Loucy (cell line): ENCODE results near the gene CPA2.
"Not testable (repeated sequence)": the region's sequence is repeated elsewhere in the genome, so short reads cannot be mapped to it uniquely, and the experiment has no call there.

ENCODE experiments used
- H2AFZ ChIP-seq: fragments of 200-600 bp; sonication (generic); 2 replicates; pipeline ENCODE4 v1.6.0; 2016; ENCODE audit warnings: antibody characterized with exemption, mild to moderate bottlenecking, low read length, moderate library complexity
- H3F3A ChIP-seq: fragments of 200-600 bp; 2 replicates; pipeline ENCODE4 v1.6.0; 2016; ENCODE audit warnings: antibody characterized with exemption, low read depth, mild to moderate bottlenecking
- H3K27me3 ChIP-seq: fragments of 200-600 bp; sonication (generic); 2 replicates; pipeline ENCODE4 v1.6.1; 2014; ENCODE audit warnings: low read length, mild to moderate bottlenecking; ENCODE audit not compliant: insufficient read depth, poor library complexity, severe bottlenecking
- H3K36me3 ChIP-seq: fragments of 200-600 bp; sonication (generic); 2 replicates; pipeline ENCODE4 v1.6.1; 2016; ENCODE audit warnings: low read length; ENCODE audit not compliant: insufficient read depth
- H3K4me1 ChIP-seq: fragments of 200-600 bp; sonication (generic); 2 replicates; pipeline ENCODE4 v1.5.1; 2014; ENCODE audit warnings: low read length, mild to moderate bottlenecking; ENCODE audit not compliant: insufficient read depth, poor library complexity, severe bottlenecking
- H3K4me2 ChIP-seq: fragments of 200-600 bp; sonication (generic); 2 replicates; pipeline ENCODE4 v1.6.0; 2014; ENCODE audit warnings: antibody characterized with exemption, low read length, low read depth, mild to moderate bottlenecking; ENCODE audit not compliant: poor library complexity, severe bottlenecking
- H3K4me3 ChIP-seq: fragments of 200-600 bp; sonication (generic); 2 replicates; pipeline ENCODE4 v1.5.1; 2014; ENCODE audit warnings: low read length, mild to moderate bottlenecking, mixed read lengths; ENCODE audit not compliant: poor library complexity, severe bottlenecking
- H3K79me2 ChIP-seq: fragments of 200-600 bp; sonication (generic); 2 replicates; pipeline ENCODE4 v1.6.1; 2014; ENCODE audit warnings: low read length; ENCODE audit not compliant: insufficient read depth
- H3K9ac ChIP-seq: fragments of 200-600 bp; sonication (generic); 2 replicates; pipeline ENCODE4 v1.6.0; 2014; ENCODE audit warnings: mild to moderate bottlenecking, low read depth, low read length, moderate library complexity; ENCODE audit not compliant: poor library complexity, severe bottlenecking
- H3K9me2 ChIP-seq: fragments of 200-600 bp; sonication (generic); replicated peaks from 2 replicates; pipeline ENCODE4 v1.6.1; 2016; ENCODE audit warnings: low read depth, low read length, mixed read lengths
- H3K9me3 ChIP-seq: fragments of 200-600 bp; sonication (generic); 2 replicates; pipeline ENCODE4 v1.6.1; 2014; ENCODE audit warnings: mild to moderate bottlenecking, antibody characterized with exemption, low read length, low read depth; ENCODE audit not compliant: insufficient read depth
- H4K20me1 ChIP-seq: fragments of 200-600 bp; sonication (generic); 2 replicates; pipeline ENCODE4 v1.6.0; 2014; ENCODE audit warnings: antibody characterized with exemption, low read length, mild to moderate bottlenecking; ENCODE audit not compliant: insufficient read depth, poor library complexity, severe bottlenecking
- EZH2phosphoT487 ChIP-seq: fragments of 200-600 bp; IDR thresholded peaks from 2 replicates; pipeline ENCODE4 v1.6.1; 2018; ENCODE audit warnings: antibody characterized with exemption, mild to moderate bottlenecking, moderate library complexity, borderline replicate concordance
- TF ChIP-seq, protein P1 (sequence below): fragments of 200-600 bp; sonication (generic); conservative IDR thresholded peaks from 2 replicates; pipeline ENCODE4 v1.5.1; 2014; ENCODE audit warnings: mild to moderate bottlenecking, antibody characterized with exemption, low read length

CPA2 gene

DNA sequence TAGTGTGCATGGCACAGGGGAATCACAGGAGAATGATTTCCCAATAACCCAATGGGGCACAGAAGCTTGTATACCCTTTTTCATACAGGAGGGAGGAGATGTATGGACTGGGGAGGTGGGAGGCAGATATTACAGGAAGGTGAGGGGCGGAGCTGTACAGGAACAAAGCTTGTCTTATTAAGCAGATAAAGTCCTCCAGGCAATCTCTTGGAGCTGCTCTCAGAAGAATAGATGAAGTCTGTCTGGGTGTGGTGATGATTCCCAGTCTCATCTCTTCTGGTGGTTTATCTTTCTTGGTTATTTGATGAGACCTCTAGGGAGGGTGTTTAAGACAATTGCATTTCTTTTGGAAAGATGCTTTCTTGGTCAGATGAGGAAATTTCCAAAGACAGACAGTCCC lies 52.9 kb downstream of the CPA2 start:
- Histone ChIP-seq H3K4me1 (no peaks in the 10 kb centered on the region), H3K27me3 (no peaks in the 10 kb centered on the region), H3K36me3 (no peaks in the 10 kb centered on the region), H3K4me3 (no peak overlapping the region), H3F3A (no peaks in the 10 kb centered on the region), H3K9ac (no peak overlapping the region), H3K4me2 (no peak overlapping the region), H3K9me3 (no peaks in the 10 kb centered on the region), H3K79me2 (no peaks in the 10 kb centered on the region), H4K20me1 (no peaks in the 10 kb centered on the region), H3K9me2 (no peaks in the 10 kb centered on the region), H2AFZ (no peak overlapping the region)
- TF ChIP-seq, protein P1, sequence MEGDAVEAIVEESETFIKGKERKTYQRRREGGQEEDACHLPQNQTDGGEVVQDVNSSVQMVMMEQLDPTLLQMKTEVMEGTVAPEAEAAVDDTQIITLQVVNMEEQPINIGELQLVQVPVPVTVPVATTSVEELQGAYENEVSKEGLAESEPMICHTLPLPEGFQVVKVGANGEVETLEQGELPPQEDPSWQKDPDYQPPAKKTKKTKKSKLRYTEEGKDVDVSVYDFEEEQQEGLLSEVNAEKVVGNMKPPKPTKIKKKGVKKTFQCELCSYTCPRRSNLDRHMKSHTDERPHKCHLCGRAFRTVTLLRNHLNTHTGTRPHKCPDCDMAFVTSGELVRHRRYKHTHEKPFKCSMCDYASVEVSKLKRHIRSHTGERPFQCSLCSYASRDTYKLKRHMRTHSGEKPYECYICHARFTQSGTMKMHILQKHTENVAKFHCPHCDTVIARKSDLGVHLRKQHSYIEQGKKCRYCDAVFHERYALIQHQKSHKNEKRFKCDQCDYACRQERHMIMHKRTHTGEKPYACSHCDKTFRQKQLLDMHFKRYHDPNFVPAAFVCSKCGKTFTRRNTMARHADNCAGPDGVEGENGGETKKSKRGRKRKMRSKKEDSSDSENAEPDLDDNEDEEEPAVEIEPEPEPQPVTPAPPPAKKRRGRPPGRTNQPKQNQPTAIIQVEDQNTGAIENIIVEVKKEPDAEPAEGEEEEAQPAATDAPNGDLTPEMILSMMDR = no peak
- TF ChIP-seq EZH2phosphoT487 = no peak

DNA sequence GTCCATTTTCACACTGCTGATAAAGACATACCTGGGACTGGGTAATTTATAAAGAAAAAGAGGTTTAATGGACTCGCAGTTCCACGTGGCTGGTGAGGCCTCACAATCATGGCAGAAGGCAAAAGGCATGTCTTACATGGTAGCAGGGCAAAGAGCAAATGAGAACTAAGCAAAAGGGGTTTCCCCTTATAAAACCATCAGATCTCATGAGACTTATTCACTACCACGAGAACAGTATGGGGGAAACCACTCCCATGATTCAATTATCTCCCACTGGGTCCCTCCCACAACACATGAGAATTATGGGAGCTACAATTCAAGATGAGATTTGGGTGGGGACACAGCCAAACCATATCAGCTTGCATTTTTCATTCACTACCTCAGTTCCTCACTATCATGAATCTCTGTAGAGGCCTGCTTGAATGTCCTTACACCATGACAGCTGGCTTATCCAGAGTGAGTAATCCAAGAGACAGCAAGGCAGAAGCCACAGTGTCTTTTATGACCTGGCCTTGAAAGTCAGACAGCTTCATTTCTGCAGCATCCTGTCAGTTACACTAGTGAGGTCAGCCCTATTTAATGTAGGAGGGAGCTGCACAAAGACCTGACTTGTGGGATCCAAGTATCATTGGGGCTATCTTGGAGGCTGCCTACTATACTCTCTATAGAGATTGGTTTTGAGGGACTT lies 55.0 kb downstream of the CPA2 start:
- not testable (repeated sequence) for H2AFZ ChIP-seq, H3F3A ChIP-seq, H3K9me3 ChIP-seq, H3K36me3 ChIP-seq, H3K4me2 ChIP-seq, H3K9me2 ChIP-seq, H3K79me2 ChIP-seq, H3K27me3 ChIP-seq, H3K9ac ChIP-seq, H3K4me3 ChIP-seq, H4K20me1 ChIP-seq, H3K4me1 ChIP-seq

DNA sequence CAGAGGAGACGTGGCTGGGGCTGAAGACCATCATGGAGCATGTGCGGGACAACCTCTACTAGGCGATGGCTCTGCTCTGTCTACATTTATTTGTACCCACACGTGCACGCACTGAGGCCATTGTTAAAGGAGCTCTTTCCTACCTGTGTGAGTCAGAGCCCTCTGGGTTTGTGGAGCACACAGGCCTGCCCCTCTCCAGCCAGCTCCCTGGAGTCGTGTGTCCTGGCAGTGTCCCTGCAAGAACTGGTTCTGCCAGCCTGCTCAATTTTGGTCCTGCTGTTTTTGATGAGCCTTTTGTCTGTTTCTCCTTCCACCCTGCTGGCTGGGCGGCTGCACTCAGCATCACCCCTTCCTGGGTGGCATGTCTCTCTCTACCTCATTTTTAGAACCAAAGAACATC lies 56.0 kb downstream of the CPA2 start:
- no peaks in the 10 kb centered on the region for H3K79me2 ChIP-seq
- no peak overlapping the region for H3K4me3 ChIP-seq
- no peak for TF ChIP-seq EZH2phosphoT487
- TF ChIP-seq, protein P1 = no peak
- H4K20me1 ChIP-seq = no peaks in the 10 kb centered on the region
- H3K9me2 ChIP-seq = no peaks in the 10 kb centered on the region
- H3K4me2 ChIP-seq = no peak overlapping the region
- H2AFZ ChIP-seq = no peak overlapping the region
- no peaks in the 10 kb centered on the region for H3K27me3 ChIP-seq
- no peaks in the 10 kb centered on the region for H3K9me3 ChIP-seq
- no peak overlapping the region for H3K9ac ChIP-seq
- H3K36me3 ChIP-seq = no peaks in the 10 kb centered on the region
- H3K4me1 ChIP-seq = no peaks in the 10 kb centered on the region
- H3F3A ChIP-seq = no peaks in the 10 kb centered on the region

DNA sequence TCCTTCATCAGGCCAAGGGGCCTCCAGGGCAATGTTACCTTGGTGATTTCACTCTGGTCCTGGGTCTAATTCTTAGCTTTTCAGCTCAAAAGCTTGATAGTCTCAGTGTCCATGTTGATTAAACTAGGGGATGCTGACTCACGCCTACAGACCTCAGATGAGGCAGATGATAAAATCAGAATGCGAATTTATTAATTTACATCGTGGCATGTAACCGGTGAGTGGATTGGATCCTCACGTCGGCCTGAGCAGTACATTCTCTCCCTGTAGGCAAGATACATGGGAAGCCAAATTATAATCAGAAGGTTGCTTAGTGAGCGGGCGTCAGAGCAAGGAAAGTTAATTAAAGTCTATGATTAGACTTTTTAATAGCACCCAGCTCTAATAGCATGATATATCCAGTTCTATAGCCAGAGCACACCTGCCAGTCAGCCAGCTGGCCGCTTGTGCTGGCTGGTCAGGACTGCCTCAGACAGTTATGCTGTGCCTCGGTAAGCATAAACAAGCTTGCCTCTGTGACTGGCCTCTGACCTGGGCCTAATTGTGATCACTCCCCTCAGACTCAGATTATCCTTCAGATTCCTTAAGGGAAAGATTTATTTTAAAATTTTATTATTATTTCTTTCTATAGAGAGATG lies 57.8 kb downstream of the CPA2 start:
- no peaks in the 10 kb centered on the region for H3K36me3 ChIP-seq
- H3K9ac ChIP-seq = no peak overlapping the region
- no peak overlapping the region for H2AFZ ChIP-seq
- no peaks in the 10 kb centered on the region for H3K9me2 ChIP-seq
- H4K20me1 ChIP-seq = no peaks in the 10 kb centered on the region
- no peaks in the 10 kb centered on the region for H3K9me3 ChIP-seq
- no peaks in the 10 kb centered on the region for H3K79me2 ChIP-seq
- no peaks in the 10 kb centered on the region for H3K4me1 ChIP-seq
- H3K27me3 ChIP-seq = no peaks in the 10 kb centered on the region
- H3K4me2 ChIP-seq = no peak overlapping the region
- no peaks in the 10 kb centered on the region for H3F3A ChIP-seq
- no peak overlapping the region for H3K4me3 ChIP-seq
- TF ChIP-seq, protein P1 = no peak
- no peak for TF ChIP-seq EZH2phosphoT487
